Activated CD8-positive, alpha-beta memory T cell treated with anti-CD3 and anti-CD28 coated beads, Interleukin-2, amount 50 U/mL, for 1 hour (primary cell): ENCODE results near the gene LRRC18.

Experiments used
- DNase-seq: peaks from one replicate; pipeline ENCODE4 v3.0.0-alpha.2; 2020; ENCODE audit errors: extremely low read depth

Gene LRRC18

DNA sequence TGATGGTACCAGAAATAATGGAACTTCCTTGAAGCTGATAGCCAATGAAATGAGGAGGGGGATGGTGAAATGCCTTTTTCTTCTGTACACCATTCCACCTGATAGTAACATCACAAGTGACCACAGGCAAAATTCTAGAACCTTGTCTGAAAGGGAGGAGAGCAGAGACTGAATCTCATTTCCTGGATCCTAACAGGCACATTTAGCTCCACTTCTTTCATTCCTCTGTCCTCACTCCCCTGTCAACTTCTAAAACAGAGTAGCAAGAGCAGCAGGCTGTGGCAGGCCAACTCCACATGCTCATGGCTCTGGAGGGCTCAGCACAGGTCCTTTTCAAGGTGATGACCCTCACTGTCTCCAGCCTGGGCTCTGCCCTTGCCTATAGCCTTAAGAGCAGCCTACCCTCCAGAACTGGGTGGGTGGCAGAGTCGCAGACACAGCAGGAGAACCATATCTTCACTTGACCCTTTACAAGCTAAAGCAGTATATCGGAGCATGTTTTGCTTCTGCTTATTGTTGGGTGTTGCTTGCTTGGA, at the start of gene LRRC18:
Gene LRRC18, minus strand, starts transcription at position 51 of the 536 bp plus-strand sequence. CDS start 25,685 bp downstream, outside the sequence.
- DNase-seq = no peak

DNA sequence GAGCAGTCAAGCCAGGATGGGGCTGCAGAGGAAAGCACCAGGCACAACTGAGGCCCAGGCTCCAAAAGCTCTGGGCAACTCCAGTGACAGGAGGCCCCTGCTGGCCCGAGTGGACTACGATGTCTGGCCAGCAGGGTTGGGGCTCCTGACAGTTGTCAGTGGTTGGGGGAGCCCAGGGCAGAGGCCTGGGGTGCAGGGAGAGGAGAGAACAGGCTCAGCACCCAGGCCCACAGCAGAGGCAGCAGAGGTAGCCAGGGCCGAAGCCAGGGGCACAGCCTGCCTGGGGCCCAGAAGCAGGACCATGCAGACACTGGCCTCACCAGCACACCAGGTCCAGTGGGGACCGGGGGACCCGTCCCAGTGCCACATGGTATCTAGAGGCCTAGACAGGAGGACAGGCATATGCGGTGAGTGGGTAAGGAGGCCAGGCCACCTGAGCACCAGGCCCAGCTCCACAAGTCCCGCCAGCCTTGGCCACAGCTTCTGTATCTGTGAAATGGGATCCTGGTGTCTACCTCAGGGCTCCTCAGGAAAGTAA, 46.0 kb upstream of the LRRC18 start:
- no peak for DNase-seq

DNA sequence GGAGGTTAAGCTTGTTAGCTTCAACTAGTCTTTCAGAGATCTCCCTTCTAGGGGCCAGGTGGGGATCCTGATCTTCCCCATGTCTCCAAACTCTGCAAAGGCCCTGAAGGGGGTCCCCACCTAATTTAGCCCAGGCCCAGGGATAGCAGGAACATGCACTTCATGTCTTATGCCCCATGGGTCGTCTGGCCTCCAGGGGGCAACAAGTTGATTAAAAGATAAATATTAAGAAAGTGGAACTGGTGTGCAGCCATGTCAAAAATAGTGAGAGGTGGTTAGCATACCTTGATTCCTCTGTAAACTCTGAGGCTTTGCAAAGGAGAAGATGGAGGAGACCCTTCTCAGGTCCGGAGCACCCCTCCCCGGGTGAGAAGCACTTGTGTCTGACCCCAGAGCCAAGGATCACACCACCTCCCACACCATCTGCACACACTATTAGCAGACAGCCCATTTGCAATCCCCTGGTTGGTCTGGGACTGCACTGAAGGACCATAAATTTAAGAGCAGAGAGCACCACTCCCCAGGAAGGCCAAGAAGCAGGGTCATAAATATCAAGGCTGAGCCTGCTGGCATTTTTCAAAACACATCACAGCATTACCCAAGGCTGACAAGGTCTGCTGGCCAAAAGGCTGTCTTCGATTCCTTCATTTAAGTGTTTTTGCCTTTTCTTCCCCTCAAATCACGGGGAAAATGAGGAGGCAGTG, 44.2 kb upstream of the LRRC18 start:
- DNase-seq = no peak

DNA sequence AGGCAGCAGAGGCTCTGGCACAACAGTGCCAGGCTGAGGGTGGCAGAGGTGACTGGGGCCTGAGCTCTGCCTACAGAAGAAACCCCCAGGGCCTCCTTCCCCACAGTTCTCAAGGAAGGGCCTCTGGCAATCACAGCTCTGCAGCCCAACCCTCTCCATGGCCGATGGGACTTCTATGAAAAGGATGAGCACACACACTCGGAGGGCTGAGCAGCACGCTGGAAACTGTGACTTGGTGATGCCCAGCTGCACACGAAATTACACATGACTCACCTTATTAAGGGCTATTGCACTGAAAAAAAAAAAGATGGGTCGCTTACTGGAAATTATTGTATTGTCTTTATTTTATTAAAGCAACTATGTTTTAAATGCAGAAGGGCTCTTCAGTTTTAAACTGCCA, 42.9 kb upstream of the LRRC18 start:
- no peak for DNase-seq

DNA sequence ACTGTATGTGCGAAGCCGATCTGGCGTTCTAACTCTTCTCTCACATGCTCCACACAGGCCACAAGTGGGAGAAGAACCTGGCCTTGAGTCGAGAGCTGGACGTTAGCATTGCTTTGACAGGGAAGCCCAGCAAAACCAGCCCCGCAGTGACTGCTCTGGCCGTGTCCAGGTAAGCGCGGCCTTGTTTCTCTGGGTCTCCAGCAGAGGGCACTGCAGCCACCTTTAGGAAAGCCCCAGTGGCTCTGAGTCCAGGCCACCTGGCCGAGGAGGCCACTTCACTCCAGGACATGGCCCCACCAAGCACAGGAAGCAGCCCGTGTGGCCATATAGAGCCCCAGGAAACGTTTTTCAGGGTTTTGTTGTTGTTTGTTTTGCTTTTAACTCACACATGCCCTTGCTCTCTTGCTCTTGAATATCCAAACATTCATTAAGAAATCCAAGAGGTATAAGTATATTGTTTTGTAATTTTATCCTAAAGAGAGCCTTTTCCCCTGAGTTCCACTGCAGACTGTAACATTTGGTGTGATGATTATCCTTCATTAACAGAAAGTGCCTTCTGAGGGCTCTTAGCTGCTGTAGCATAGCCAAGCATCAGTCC, 41.8 kb upstream of the LRRC18 start:
- no peak for DNase-seq

DNA sequence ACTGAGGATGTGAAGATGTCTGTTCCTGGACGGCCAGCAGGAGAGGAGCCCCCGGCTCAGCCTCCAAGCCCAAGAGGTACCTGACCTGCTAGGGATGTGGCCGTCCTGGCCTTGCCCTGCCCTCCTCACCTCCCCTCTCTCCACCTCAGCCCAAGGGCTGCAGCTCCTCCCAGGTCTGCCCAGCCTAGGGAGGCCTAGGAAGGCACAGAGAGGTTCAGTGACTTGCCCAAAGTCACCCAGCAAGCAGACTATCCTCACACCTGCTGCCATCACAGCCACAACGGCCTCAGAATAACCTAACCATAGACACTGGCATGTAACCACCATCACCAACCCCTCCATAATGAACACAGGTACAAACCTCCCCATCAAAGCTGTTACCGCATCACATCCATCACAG, 38.7 kb upstream of the LRRC18 start:
- DNase-seq = no peak

DNA sequence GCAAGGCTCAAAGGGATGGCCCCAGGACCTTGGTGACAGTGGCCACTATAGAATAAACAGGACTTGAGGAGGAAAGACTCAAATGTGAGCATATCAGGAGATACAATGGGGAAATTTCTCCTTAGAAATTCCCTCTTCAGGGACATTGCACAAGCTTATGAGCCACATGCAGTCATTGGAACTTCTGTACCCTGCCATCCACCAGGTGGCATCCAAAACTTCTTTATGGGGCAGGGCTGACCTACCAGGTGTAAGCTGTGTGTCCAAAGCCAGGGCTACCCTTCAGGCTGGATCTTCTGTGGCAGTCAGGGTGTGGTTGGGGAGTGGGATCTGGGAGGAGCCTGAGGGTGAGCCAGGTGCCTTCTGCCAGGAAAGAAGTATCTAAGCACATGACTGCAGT, 36.6 kb upstream of the LRRC18 start:
- no peak for DNase-seq

DNA sequence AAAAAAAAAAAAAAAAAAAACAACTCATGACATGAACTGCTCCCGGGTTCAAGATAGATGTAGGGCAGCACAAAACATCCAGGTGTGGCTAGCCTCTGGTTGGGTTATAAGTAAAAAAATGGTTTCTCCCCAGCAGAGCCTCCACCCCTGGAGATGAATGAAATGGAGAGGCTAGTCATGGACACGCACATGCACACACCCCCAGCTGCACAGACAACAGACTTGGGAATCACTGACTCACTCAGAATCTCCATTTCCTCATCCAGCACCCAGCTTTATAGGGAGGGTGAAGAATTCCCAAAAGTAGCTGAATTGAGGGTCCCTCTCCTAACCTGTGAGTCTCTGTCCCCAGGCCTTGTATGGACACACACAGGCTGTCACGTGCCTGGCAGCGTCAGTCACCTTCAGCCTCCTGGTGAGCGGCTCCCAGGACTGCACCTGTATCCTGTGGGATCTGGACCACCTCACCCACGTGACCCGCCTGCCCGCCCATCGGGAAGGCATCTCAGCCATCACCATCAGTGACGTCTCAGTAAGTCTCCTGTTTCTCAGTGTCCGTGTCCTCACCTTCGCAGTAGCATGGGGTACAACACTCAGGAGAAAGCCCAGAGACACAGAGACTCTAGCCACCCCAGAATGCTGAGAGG, 35.0 kb upstream of the LRRC18 start:
- no peak for DNase-seq

DNA sequence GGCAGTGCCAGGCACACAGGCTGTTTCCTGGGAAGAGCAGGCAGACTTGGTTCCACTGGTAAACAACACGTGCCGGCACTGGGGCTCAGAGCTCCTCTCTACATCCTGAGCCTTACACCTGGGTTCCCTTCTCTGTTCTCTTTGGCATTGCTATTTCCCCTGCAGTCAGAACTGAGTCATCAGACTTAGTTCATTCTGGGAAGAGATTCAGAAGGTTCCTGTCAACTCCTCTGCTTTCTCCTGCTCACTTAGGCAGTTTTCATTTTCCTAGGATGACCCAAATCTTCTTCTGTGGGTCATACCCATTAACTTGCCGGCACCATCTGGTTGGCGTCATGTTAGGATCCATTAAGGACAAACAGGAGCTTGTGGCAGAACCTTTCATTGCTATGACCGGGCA, 33.4 kb upstream of the LRRC18 start:
- no peak for DNase-seq

DNA sequence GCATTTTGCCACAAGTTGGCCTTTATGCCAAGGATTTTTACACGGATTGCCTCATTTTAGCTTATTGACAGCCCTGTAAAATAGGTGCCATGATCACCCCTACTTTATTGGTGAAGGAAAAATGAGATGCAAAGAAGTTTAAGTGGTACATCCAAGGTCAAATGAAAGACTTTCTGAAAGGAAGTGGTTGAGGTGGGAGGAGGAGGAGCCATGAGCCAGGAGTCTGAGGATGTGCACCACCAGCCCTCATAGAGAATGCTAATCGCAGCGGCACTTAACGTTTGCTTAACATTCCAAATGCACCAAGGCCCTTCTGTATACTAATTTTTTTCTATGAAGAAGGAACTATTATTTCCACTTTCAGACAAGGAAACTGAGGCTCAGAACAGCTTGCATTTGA, 31.0 kb upstream of the LRRC18 start:
- DNase-seq = no peak

DNA sequence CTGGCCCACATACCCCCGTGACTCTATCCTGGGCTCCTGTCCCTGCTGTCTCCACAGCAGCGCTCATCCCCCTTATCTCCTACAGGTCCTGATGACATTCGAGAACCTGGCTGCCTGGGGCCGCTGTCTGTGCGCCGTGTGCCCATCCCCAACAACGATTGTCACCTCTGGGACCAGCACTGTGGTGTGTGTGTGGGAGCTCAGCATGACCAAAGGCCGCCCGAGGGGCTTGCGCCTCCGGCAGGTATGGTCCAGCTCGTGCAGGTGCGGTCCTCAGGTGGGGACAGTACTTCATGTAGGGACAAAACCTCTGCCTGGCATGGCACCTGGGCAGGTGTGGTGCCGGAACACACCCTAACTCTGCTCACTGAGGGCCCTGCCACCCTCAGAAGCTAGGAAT, 30.4 kb upstream of the LRRC18 start:
- no peak for DNase-seq

DNA sequence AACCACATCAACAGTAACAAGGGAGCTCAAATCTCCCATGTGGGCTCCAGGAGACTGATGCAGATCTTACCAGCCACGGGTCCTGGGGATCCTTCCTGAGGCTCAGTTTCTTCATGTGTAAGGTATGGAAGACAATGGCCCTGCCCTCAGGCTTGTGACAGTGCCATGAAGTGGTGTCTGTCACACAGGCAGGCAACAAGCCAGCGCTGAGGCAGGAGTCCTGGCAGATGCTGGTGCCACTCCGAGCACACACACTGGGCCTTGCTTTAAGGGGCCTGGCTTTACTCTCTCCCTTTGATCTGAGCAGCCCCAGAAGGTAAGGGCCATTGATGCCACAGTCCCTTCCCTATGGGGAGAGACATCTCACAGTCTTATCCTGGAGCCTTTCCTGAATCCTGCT, 28.4 kb upstream of the LRRC18 start:
- no peak for DNase-seq

DNA sequence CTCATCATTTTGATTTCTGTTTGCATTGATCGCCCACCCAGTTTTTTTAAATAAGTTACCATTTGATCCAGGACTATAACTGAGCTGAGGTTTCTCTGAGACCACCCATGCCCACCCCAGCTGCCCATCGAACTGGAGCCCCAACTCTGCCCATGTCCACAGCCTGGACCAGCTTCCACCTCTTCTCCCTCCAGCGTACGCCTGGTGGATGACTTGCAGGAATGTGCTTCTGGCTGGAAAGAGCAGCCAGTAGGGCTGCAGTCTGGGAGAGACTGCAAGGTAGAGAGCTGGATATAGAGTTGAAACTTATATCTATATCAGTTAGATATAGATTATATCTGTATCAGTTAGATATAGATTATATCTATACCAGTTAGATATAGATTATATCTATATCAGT, 25.8 kb upstream of the LRRC18 start:
- no peak for DNase-seq

DNA sequence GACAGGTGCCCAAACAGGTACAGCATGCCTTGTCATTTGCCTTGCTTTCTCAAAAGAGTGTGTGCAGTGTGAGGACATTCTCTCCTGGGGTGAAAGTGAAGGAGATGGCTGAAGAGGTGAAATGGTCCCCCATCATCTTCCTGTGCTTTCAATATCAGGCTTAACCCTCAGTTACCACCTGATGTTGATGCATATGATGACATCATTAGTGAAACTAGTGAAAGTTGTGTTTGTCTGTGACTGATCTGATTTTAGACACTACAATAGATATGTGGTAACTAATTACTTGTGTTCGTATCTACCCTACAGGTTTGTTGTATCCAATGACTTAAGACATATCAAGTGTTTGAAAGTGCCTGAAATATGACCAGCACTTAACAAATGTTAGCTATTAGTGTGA, 24.4 kb upstream of the LRRC18 start:
- DNase-seq = no peak

DNA sequence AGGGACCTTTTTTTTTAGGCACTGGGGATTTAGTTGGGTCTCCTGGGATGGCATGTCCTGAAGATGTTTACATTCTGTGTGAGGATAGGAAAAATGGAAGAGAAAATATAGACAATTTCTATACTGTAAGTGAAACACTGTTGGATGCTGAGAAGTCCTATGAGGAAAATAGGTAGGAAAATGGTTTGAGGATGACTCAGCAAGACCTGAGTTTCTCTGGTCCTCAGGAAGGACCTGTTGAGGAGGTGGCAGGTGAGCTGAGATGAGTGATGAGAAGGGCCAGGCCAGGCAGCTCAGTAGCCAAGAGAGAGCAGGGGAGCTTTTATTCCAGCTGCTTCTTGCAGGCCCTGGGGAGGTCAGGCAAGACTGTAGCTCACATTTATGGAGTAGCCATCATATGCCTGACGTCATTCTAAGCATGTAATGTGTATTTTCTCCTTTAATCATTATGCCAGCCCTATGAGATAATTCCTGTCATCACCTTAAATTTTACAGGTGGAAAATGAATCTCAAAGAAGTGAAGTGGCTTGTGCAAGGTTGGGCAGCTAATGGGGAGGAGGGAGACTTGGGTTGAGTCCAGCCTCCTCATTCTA, 19.1 kb upstream of the LRRC18 start:
- no peak for DNase-seq

DNA sequence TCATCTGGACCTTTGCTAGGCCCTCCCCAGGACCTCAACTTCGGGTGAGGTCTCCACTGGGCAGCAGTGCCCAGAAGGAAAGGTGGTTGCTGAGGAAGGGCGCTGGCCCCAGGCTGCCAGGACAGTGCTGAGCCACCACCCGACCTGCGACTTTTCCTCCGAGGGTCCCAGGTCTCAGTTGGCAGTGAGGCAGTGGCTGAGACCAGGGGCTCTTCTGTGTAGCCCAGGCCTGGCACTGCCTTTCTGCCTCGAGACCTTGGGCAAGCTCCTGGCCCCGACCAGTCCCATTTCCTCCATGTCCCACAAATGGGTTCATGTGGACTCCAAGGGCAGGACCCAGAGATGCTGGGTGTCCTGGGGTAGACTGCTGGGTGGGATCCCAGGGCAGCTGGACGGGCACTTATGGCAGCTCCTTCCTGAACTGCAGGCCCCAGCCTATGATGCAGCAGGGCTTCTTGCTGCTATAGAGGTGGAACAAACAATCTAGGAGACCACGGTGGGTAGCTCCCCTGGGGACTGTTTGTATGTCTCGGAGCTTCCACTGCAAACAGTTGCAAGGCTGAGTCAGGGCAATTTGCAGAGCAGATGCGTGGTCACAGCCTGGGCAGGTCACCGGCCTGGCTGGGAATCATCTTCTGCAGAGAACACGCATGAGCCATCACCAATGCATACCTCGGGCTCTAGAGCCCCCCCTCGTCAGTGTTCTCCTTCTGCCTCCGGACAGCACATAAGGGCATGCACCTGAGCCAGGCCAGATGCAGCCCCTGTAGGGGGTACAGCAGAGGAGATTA, 17.9 kb upstream of the LRRC18 start:
- DNase-seq = no peak

DNA sequence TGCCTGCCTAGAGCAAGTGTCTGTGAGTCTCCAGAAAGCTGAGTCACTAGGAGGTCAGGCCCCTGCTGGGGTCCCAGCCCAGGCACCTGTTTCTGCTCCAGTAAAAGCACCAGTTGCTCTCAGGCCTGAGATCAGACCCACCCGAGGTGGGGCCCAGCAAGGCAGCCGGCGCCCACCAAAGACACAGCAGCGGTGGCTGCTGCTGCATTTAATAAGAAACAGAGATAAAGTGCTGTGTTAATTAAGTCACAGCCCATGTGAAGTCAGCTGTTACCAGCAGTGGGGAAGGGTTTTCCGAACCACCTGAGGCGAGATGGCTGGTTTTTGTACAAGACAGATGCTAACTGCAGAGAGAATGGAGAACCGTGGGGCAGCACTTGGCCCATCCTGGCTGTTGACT, 12.1 kb upstream of the LRRC18 start:
- no peak for DNase-seq

DNA sequence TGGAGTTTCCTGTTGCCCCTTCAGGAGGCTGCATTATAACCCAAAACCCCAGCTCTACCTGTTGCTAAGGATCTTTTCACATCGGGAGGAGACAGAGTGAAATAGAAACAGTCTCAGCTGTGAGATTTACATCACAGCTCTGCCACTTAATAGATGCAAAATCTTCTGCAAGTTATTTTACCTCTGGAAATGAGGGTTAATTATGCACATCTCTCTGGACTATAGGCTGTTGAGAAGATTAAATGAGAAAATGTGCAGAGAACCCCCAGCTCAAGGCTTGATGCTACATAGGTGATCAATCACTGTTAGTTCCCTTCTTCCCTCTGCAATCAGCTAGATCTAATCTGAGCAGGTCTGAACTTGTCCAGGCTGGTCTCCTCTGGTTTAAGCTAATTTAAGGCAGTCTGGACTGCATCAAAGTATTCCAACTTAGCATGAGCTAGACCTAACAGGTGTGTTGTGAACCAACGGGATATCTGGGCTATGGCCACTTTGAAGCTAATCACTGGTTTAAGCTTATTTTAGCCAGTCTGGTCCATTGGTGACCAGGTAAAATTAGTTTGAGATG, 8.9 kb upstream of the LRRC18 start:
- DNase-seq = no peak

DNA sequence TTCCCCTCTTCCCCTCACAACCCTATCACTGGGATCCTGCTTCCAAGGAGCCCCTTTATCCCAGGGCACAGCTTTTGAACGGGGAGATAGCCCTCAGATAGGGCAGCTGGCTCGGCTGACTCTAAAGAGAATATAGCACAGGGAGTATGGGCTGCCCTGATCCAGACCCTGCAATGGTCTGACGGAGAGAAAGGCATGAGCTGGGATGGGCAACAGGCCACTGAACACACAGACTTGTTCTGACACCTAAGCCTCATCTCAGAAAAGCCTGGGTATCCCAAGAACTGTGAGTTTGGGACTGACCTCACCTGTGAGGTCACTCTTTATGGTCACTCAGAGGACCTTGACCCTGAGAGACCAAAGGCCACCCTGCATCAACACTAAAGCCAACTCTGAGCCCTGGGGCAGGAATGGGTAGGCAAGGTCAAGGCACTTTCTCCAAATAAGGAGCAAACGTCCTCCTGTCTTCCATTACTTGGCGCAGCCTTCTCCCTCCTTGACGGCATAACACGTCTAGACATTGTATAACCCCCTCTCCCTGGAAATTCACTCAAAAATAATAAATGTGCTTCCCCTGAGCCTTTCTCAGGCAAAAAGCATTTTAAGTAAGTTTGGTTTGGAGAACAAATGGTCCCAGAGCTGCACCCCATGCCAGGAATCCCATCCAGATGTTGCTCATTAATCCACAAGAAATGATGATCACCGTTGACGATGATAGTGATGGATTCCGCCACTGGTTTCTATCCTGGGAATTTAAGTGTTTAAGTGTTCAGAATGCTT, 8.2 kb upstream of the LRRC18 start:
- DNase-seq = no peak

DNA sequence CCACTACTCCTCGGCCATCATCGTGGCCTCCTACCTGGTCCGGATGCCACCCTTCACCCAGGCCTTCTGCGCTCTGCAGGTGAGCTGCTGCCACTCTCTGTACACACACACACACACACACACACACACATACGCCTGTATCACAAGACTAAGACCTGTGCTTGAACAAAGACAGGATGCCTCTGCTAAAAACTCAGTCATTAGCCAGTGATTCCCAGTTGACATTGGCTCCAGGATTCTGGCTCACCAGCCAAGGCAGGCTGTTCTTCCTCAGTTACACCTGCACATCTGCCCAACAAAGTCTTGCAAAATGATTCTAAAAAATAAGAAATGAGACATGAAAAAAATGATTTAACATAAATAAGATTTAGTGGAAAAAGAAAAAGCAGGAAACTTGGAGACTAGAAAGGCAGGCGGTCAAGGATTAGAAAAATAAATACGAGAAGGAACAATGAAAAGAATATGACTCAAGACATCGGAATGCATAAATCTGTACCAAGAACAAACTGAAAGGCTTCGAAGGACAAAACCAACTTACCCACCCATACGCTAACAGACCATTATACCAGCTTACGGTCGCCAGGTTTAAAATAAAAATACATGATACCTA, 7.4 kb upstream of the LRRC18 start:
- DNase-seq = no peak
